Measurements from ENCODE around the gene INPP5F. TPM values are rescaled to one million over a fixed set of nuclear protein-coding genes. Genes with fewer than 3 reads are reported as not detected.
"Not testable (repeated sequence)": the region's sequence is repeated elsewhere in the genome, so short reads cannot be mapped to it uniquely, and the experiment has no call there.

Gene INPP5F
- total and polyA plus RNA-seq, 3 experiments from 2014 or later, result 4.4 to 23.0 (median 22.3) TPM

- no peak overlapping the region for H3K4me3 Mint-ChIP-seq
- Histone ChIP-seq H3K36me3 (ENCODE audit: insufficient read depth, low read length) (no peaks in the 10 kb centered on the region), H3K27me3 (ENCODE audit: insufficient read depth, low read length, poor library complexity, severe bottlenecking) (no peaks in the 10 kb centered on the region), H3K4me3 (ENCODE audit: low read length) (no peak overlapping the region), H3K9me3 (ENCODE audit: low read length) (no peaks in the 10 kb centered on the region), H3K27ac (ENCODE audit: low read depth, low read length) (no peak overlapping the region), H3K4me1 (ENCODE audit: insufficient read depth, low read length) (peaks cover 19% of the 10 kb centered on the region)
- peaks cover 0 to 1% of the 10 kb centered on the region in 2 donors for H3K27me3 Mint-ChIP-seq
- H3K36me3 Mint-ChIP-seq, result peaks cover 0 to 6% (median 0%) of the 10 kb centered on the region in 3 donors
- ChIA-PET POLR2A (no interaction called here), CTCF (no interaction called here)
- H3K9me3 Mint-ChIP-seq, result no peaks in the 10 kb centered on the region
- H3K27ac Mint-ChIP-seq, result no peak overlapping the region
- DNase-seq, result no peak
- H3K4me1 Mint-ChIP-seq, result peaks cover 11 to 17% (median 17%) of the 10 kb centered on the region in 3 donors
These were observed 60.4 kb downstream of the INPP5F start for GRCh38 chr10:119786117-119786769.

- H3K27ac ChIP-seq (ENCODE audit: low read depth, low read length); H3K27ac Mint-ChIP-seq; H3K36me3 ChIP-seq (ENCODE audit: insufficient read depth, low read length); H3K4me3 Mint-ChIP-seq; DNase-seq; H3K4me1 ChIP-seq (ENCODE audit: insufficient read depth, low read length); POLR2A ChIA-PET; H3K27me3 Mint-ChIP-seq; H3K9me3 Mint-ChIP-seq; CTCF ChIA-PET; H3K4me3 ChIP-seq (ENCODE audit: low read length); H3K4me1 Mint-ChIP-seq; H3K9me3 ChIP-seq (ENCODE audit: low read length); H3K27me3 ChIP-seq (ENCODE audit: insufficient read depth, low read length, poor library complexity, severe bottlenecking): not testable (repeated sequence)
- H3K36me3 Mint-ChIP-seq, result peaks cover 0 to 20% (median 17%) of the 10 kb centered on the region in 3 donors
These were observed 69.3 kb downstream of the INPP5F start for GRCh38 chr10:119795101-119795500.

GRCh38 chr10:119796039-119796438, 70.2 kb downstream of the INPP5F start:
- no peak overlapping the region for H3K27ac ChIP-seq (ENCODE audit: low read depth, low read length)
- no peaks in the 10 kb centered on the region for H3K4me1 Mint-ChIP-seq
- H3K27me3 ChIP-seq (ENCODE audit: insufficient read depth, low read length, poor library complexity, severe bottlenecking), result no peaks in the 10 kb centered on the region
- H3K36me3 Mint-ChIP-seq, result peaks cover 0 to 20% (median 18%) of the 10 kb centered on the region in 3 donors
- no peak overlapping the region for H3K4me3 ChIP-seq (ENCODE audit: low read length)
- ChIA-PET CTCF (no interaction called here), POLR2A (no interaction called here)
- H3K4me1 ChIP-seq (ENCODE audit: insufficient read depth, low read length), result no peaks in the 10 kb centered on the region
- H3K27ac Mint-ChIP-seq, result no peak overlapping the region
- H3K9me3 Mint-ChIP-seq, result no peaks in the 10 kb centered on the region
- no peak overlapping the region for H3K4me3 Mint-ChIP-seq
- H3K9me3 ChIP-seq (ENCODE audit: low read length), result no peaks in the 10 kb centered on the region
- no peak for DNase-seq
- H3K27me3 Mint-ChIP-seq, result no peaks in the 10 kb centered on the region
- no peaks in the 10 kb centered on the region for H3K36me3 ChIP-seq (ENCODE audit: insufficient read depth, low read length)

GRCh38 chr10:119801176-119801575, 75.3 kb downstream of the INPP5F start:
- H3K27me3 Mint-ChIP-seq, result no peaks in the 10 kb centered on the region
- Histone ChIP-seq H3K9me3 (ENCODE audit: low read length) (no peaks in the 10 kb centered on the region), H3K27me3 (ENCODE audit: insufficient read depth, low read length, poor library complexity, severe bottlenecking) (no peaks in the 10 kb centered on the region), H3K36me3 (ENCODE audit: insufficient read depth, low read length) (no peaks in the 10 kb centered on the region), H3K4me1 (ENCODE audit: insufficient read depth, low read length) (no peaks in the 10 kb centered on the region), H3K4me3 (ENCODE audit: low read length) (no peak overlapping the region), H3K27ac (ENCODE audit: low read depth, low read length) (no peak overlapping the region)
- H3K9me3 Mint-ChIP-seq, result no peaks in the 10 kb centered on the region
- H3K36me3 Mint-ChIP-seq, result peaks cover 0 to 33% (median 13%) of the 10 kb centered on the region in 3 donors
- H3K4me1 Mint-ChIP-seq, result no peaks in the 10 kb centered on the region
- H3K27ac Mint-ChIP-seq, result no peak overlapping the region
- no peak for DNase-seq
- CTCF ChIA-PET, result no interaction called here
- H3K4me3 Mint-ChIP-seq, result no peak overlapping the region
- POLR2A ChIA-PET, result no interaction called here

- CTCF ChIA-PET, result no interaction called here
- POLR2A ChIA-PET, result no interaction called here
- peaks cover 0 to 27% (median 12%) of the 10 kb centered on the region in 3 donors for H3K36me3 Mint-ChIP-seq
These were observed 76.2 kb downstream of the INPP5F start for GRCh38 chr10:119801998-119802538.

GRCh38 chr10:119803264-119803663, 77.4 kb downstream of the INPP5F start:
- POLR2A ChIA-PET, result no interaction called here
- Mint-ChIP-seq H3K4me1 (peaks cover 0 to 6% (median 4%) of the 10 kb centered on the region in 3 donors), H3K9me3 (no peaks in the 10 kb centered on the region), H3K4me3 (no peak overlapping the region), H3K36me3 (peaks cover 0 to 23% (median 8%) of the 10 kb centered on the region in 3 donors), H3K27ac (no peak overlapping the region), H3K27me3 (no peaks in the 10 kb centered on the region)
- no peaks in the 10 kb centered on the region for H3K9me3 ChIP-seq (ENCODE audit: low read length)
- no peak overlapping the region for H3K27ac ChIP-seq (ENCODE audit: low read depth, low read length)
- DNase-seq, result no peak
- no peak overlapping the region for H3K4me3 ChIP-seq (ENCODE audit: low read length)
- CTCF ChIA-PET, result no interaction called here
- H3K27me3 ChIP-seq (ENCODE audit: insufficient read depth, low read length, poor library complexity, severe bottlenecking), result no peaks in the 10 kb centered on the region
- no peaks in the 10 kb centered on the region for H3K4me1 ChIP-seq (ENCODE audit: insufficient read depth, low read length)
- H3K36me3 ChIP-seq (ENCODE audit: insufficient read depth, low read length), result no peaks in the 10 kb centered on the region

More at GRCh38 chr10:119801998-119802538, 76.2 kb downstream of the INPP5F start:
- no peaks in the 10 kb centered on the region for H3K9me3 ChIP-seq (ENCODE audit: low read length)
- no peak for DNase-seq
- H3K27me3 Mint-ChIP-seq, result no peaks in the 10 kb centered on the region
- H3K27me3 ChIP-seq (ENCODE audit: insufficient read depth, low read length, poor library complexity, severe bottlenecking), result no peaks in the 10 kb centered on the region
- no peaks in the 10 kb centered on the region for H3K4me1 ChIP-seq (ENCODE audit: insufficient read depth, low read length)
- no peaks in the 10 kb centered on the region for H3K9me3 Mint-ChIP-seq
- H3K27ac ChIP-seq (ENCODE audit: low read depth, low read length), result no peak overlapping the region
- no peaks in the 10 kb centered on the region for H3K36me3 ChIP-seq (ENCODE audit: insufficient read depth, low read length)
- no peak overlapping the region for H3K4me3 Mint-ChIP-seq
- H3K4me1 Mint-ChIP-seq, result no peaks in the 10 kb centered on the region
- no peak overlapping the region for H3K4me3 ChIP-seq (ENCODE audit: low read length)
- H3K27ac Mint-ChIP-seq, result peak overlapping the region in 1 of 8 donors; percentile 43

GRCh38 chr10:119805702-119806230, 79.9 kb downstream of the INPP5F start:
- Histone ChIP-seq H3K9me3 (ENCODE audit: low read length) (no peaks in the 10 kb centered on the region), H3K36me3 (ENCODE audit: insufficient read depth, low read length) (no peaks in the 10 kb centered on the region), H3K27ac (ENCODE audit: low read depth, low read length) (no peak overlapping the region), H3K4me3 (ENCODE audit: low read length) (no peak overlapping the region), H3K27me3 (ENCODE audit: insufficient read depth, low read length, poor library complexity, severe bottlenecking) (no peaks in the 10 kb centered on the region), H3K4me1 (ENCODE audit: insufficient read depth, low read length) (no peaks in the 10 kb centered on the region)
- peaks cover 0 to 7% (median 6%) of the 10 kb centered on the region in 3 donors for H3K4me1 Mint-ChIP-seq
- DNase-seq, result no peak
- H3K4me3 Mint-ChIP-seq, result no peak overlapping the region
- H3K27ac Mint-ChIP-seq, result peak overlapping the region in 1 of 8 donors; percentile 22
- peaks cover 0 to 21% (median 6%) of the 10 kb centered on the region in 3 donors for H3K36me3 Mint-ChIP-seq
- ChIA-PET CTCF (no interaction called here), POLR2A (interaction anchor here (0.8 kb wide), 1 partner anchor 60 kb away, joined by 4 read pairs; no protein-coding TSS in a partner anchor)
- H3K27me3 Mint-ChIP-seq, result no peaks in the 10 kb centered on the region
- H3K9me3 Mint-ChIP-seq, result no peaks in the 10 kb centered on the region

GRCh38 chr10:119806334-119807130, 80.7 kb downstream of the INPP5F start:
- Mint-ChIP-seq H3K4me3 (no peak overlapping the region), H3K27me3 (no peaks in the 10 kb centered on the region), H3K9me3 (no peaks in the 10 kb centered on the region), H3K36me3 (peaks cover 0 to 21% (median 6%) of the 10 kb centered on the region in 3 donors), H3K27ac (peak overlapping the region in 1 of 8 donors; percentile 47), H3K4me1 (peaks cover 0 to 7% (median 6%) of the 10 kb centered on the region in 3 donors)
- H3K36me3 ChIP-seq (ENCODE audit: insufficient read depth, low read length), result no peaks in the 10 kb centered on the region
- no peaks in the 10 kb centered on the region for H3K27me3 ChIP-seq (ENCODE audit: insufficient read depth, low read length, poor library complexity, severe bottlenecking)
- no peak overlapping the region for H3K4me3 ChIP-seq (ENCODE audit: low read length)
- ChIA-PET CTCF (no interaction called here), POLR2A (interaction anchor here (0.8 kb wide), 1 partner anchor 61 kb away, joined by 4 read pairs; no protein-coding TSS in a partner anchor)
- no peak for DNase-seq
- no peak overlapping the region for H3K27ac ChIP-seq (ENCODE audit: low read depth, low read length)
- no peaks in the 10 kb centered on the region for H3K4me1 ChIP-seq (ENCODE audit: insufficient read depth, low read length)
- no peaks in the 10 kb centered on the region for H3K9me3 ChIP-seq (ENCODE audit: low read length)
